Neural cell (in vitro differentiated cells): ENCODE data around the gene RHOBTB3. TPM values are rescaled to one million over a fixed set of nuclear protein-coding genes. Genes with fewer than 3 reads are reported as not detected.

ENCODE experiments used
- H2AFZ ChIP-seq: fragments of 200-600, 300-800 bp; sonication (generic), shearing (Covaris generic); 2 replicates; pipeline ENCODE4 v1.6.0; 2014; ENCODE audit warnings: low read depth, mild to moderate bottlenecking, antibody characterized with exemption, low read length, moderate library complexity
- H3F3A ChIP-seq: fragments of 200-600 bp; shearing (Covaris generic); 2 replicates; pipeline ENCODE4 v1.6.1; 2016; ENCODE audit warnings: mild to moderate bottlenecking, moderate library complexity, mixed read lengths, antibody characterized with exemption, low read length; ENCODE audit not compliant: insufficient read depth, poor library complexity, severe bottlenecking
- H3K27ac ChIP-seq: fragments of 200-600, 300-800 bp; sonication (generic), shearing (Covaris generic); 2 replicates; pipeline ENCODE4 v1.5.1; 2014; ENCODE audit warnings: mild to moderate bottlenecking, low read length, moderate library complexity
- H3K27me3 ChIP-seq: fragments of 300-800, 200-600 bp; sonication (generic), shearing (Covaris generic); 2 replicates; pipeline ENCODE4 v1.6.0; 2014; ENCODE audit warnings: mild to moderate bottlenecking, low read depth, low read length, moderate library complexity; ENCODE audit not compliant: insufficient read depth
- H3K36me3 ChIP-seq: fragments of 300-800, 200-600 bp; sonication (generic), shearing (Covaris generic); 2 replicates; pipeline ENCODE4 v1.5.1; 2014; ENCODE audit warnings: mild to moderate bottlenecking, antibody characterized with exemption, low read length, moderate library complexity; ENCODE audit not compliant: insufficient read depth
- H3K4me2 ChIP-seq: fragments of 300-800, 200-600 bp; sonication (generic), shearing (Covaris generic); 2 replicates; pipeline ENCODE4 v1.6.0; 2014; ENCODE audit warnings: mild to moderate bottlenecking, low read length
- H3K4me3 ChIP-seq: fragments of 300-800, 200-600 bp; sonication (generic), shearing (Covaris generic); 2 replicates; pipeline ENCODE4 v1.5.1; 2014; ENCODE audit warnings: mild to moderate bottlenecking, low read length, moderate library complexity
- H3K79me2 ChIP-seq: fragments of 200-600 bp; shearing (Covaris generic); replicated peaks from 2 replicates; pipeline ENCODE4 v1.6.0; 2014; ENCODE audit warnings: mild to moderate bottlenecking, low read length, moderate library complexity; ENCODE audit not compliant: insufficient read depth
- H3K9ac ChIP-seq: fragments of 300-800, 200-600 bp; sonication (generic), shearing (Covaris generic); 2 replicates; pipeline ENCODE4 v1.6.1; 2016; ENCODE audit warnings: mild to moderate bottlenecking, low read length, mixed read lengths
- H3K9me2 ChIP-seq: fragments of 200-600 bp; shearing (Covaris generic); 2 replicates; pipeline ENCODE4 v1.6.1; 2016; ENCODE audit warnings: mild to moderate bottlenecking, low read length, mixed read lengths; ENCODE audit not compliant: insufficient read depth
- H3K9me3 ChIP-seq: fragments of 200-600, 300-800 bp; sonication (generic), shearing (Covaris generic); 2 replicates; pipeline ENCODE4 v1.6.1; 2016; ENCODE audit warnings: mild to moderate bottlenecking, mixed run types, low read length, moderate library complexity, mixed read lengths
- H4K20me1 ChIP-seq: fragments of 200-600 bp; shearing (Covaris generic); 2 replicates; pipeline ENCODE4 v1.6.1; 2016; ENCODE audit warnings: mild to moderate bottlenecking, mixed run types; ENCODE audit not compliant: insufficient read depth
- EP300 ChIP-seq: fragments of 450-650 bp; conservative IDR thresholded peaks from 2 replicates; pipeline ENCODE4 v1.6.1; 2014; ENCODE audit warnings: antibody characterized with exemption, mild to moderate bottlenecking, moderate library complexity; ENCODE audit not compliant: poor library complexity, severe bottlenecking
- EZH2 ChIP-seq: fragments of 200-600, 300-800 bp; shearing (Covaris generic), sonication (generic); IDR thresholded peaks from 2 replicates; pipeline ENCODE4 v1.6.1; 2014; ENCODE audit warnings: antibody characterized with exemption, low read length, borderline replicate concordance, mild to moderate bottlenecking; ENCODE audit not compliant: insufficient read depth, poor library complexity, severe bottlenecking
- MXI1 ChIP-seq: fragments of 450-650 bp; conservative IDR thresholded peaks from 2 replicates; pipeline ENCODE4 v1.6.1; 2014; ENCODE audit warnings: antibody characterized with exemption, mild to moderate bottlenecking; ENCODE audit not compliant: poor library complexity, severe bottlenecking
- POLR2AphosphoS5 ChIP-seq: IDR thresholded peaks from 2 replicates; pipeline ENCODE4 v1.6.1; 2012
- RAD21 ChIP-seq: fragments of 450-650 bp; conservative IDR thresholded peaks from 2 replicates; pipeline ENCODE4 v1.6.1; 2014; ENCODE audit warnings: antibody characterized with exemption, mild to moderate bottlenecking, moderate library complexity
- SMC3 ChIP-seq: fragments of 450-650 bp; conservative IDR thresholded peaks from 2 replicates; pipeline ENCODE4 v1.6.1; 2014; ENCODE audit warnings: antibody characterized with exemption, mild to moderate bottlenecking, moderate library complexity; ENCODE audit not compliant: poor library complexity
- TAF1 ChIP-seq: IDR thresholded peaks from 2 replicates; pipeline ENCODE4 v1.6.1; 2012; ENCODE audit warnings: low read depth
- polyA plus RNA-seq: library from polyadenylated mRNA; depleted of rRNA; stranded (reverse); fragments of >200 nt; gene quantifications from 2 replicates; pipeline ENCODE4 v1.2.3, GENCODE V29; 2014
- TF ChIP-seq, protein P1 (sequence below): IDR thresholded peaks from 2 replicates; pipeline ENCODE4 v1.6.1; 2012; ENCODE audit warnings: borderline replicate concordance
- TF ChIP-seq, protein P2 (sequence below): fragments of 450-650 bp; IDR thresholded peaks from 2 replicates; pipeline ENCODE4 v1.5.1; 2014; ENCODE audit warnings: antibody characterized with exemption, mild to moderate bottlenecking, moderate library complexity; ENCODE audit not compliant: poor library complexity, severe bottlenecking

Gene RHOBTB3
- polyA plus RNA-seq, 1 donor from 2014 or later, result 99.4 TPM

GRCh38 chr5:95773335-95774059 is 42.4 kb downstream of the RHOBTB3 start:
- Histone ChIP-seq H3K4me3 (no peak overlapping the region), H3K9me3 (no peaks in the 10 kb centered on the region), H3K27me3 (no peaks in the 10 kb centered on the region), H3K9me2 (no peaks in the 10 kb centered on the region), H3F3A (no peaks in the 10 kb centered on the region), H3K36me3 (peaks cover 11% of the 10 kb centered on the region), H3K9ac (no peak overlapping the region), H3K79me2 (no peaks in the 10 kb centered on the region), H3K4me2 (no peak overlapping the region), H4K20me1 (no peaks in the 10 kb centered on the region), H2AFZ (no peak overlapping the region), H3K27ac (no peak overlapping the region)
- TF ChIP-seq POLR2AphosphoS5 (no peak), MXI1 (no peak), EZH2 (no peak), EP300 (no peak), RAD21 (no peak), SMC3 (no peak)
- TF ChIP-seq, protein P1, sequence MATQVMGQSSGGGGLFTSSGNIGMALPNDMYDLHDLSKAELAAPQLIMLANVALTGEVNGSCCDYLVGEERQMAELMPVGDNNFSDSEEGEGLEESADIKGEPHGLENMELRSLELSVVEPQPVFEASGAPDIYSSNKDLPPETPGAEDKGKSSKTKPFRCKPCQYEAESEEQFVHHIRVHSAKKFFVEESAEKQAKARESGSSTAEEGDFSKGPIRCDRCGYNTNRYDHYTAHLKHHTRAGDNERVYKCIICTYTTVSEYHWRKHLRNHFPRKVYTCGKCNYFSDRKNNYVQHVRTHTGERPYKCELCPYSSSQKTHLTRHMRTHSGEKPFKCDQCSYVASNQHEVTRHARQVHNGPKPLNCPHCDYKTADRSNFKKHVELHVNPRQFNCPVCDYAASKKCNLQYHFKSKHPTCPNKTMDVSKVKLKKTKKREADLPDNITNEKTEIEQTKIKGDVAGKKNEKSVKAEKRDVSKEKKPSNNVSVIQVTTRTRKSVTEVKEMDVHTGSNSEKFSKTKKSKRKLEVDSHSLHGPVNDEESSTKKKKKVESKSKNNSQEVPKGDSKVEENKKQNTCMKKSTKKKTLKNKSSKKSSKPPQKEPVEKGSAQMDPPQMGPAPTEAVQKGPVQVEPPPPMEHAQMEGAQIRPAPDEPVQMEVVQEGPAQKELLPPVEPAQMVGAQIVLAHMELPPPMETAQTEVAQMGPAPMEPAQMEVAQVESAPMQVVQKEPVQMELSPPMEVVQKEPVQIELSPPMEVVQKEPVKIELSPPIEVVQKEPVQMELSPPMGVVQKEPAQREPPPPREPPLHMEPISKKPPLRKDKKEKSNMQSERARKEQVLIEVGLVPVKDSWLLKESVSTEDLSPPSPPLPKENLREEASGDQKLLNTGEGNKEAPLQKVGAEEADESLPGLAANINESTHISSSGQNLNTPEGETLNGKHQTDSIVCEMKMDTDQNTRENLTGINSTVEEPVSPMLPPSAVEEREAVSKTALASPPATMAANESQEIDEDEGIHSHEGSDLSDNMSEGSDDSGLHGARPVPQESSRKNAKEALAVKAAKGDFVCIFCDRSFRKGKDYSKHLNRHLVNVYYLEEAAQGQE, result no peak
- TF ChIP-seq, protein P2, sequence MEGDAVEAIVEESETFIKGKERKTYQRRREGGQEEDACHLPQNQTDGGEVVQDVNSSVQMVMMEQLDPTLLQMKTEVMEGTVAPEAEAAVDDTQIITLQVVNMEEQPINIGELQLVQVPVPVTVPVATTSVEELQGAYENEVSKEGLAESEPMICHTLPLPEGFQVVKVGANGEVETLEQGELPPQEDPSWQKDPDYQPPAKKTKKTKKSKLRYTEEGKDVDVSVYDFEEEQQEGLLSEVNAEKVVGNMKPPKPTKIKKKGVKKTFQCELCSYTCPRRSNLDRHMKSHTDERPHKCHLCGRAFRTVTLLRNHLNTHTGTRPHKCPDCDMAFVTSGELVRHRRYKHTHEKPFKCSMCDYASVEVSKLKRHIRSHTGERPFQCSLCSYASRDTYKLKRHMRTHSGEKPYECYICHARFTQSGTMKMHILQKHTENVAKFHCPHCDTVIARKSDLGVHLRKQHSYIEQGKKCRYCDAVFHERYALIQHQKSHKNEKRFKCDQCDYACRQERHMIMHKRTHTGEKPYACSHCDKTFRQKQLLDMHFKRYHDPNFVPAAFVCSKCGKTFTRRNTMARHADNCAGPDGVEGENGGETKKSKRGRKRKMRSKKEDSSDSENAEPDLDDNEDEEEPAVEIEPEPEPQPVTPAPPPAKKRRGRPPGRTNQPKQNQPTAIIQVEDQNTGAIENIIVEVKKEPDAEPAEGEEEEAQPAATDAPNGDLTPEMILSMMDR, result no peak

- Histone ChIP-seq H3K79me2 (no peaks in the 10 kb centered on the region), H3K27ac (no peak overlapping the region), H4K20me1 (no peaks in the 10 kb centered on the region), H3K27me3 (no peaks in the 10 kb centered on the region), H3K4me3 (no peak overlapping the region), H2AFZ (no peak overlapping the region), H3K9ac (no peak overlapping the region), H3K4me2 (no peak overlapping the region), H3K9me2 (no peaks in the 10 kb centered on the region), H3K9me3 (no peaks in the 10 kb centered on the region), H3F3A (no peaks in the 10 kb centered on the region), H3K36me3 (no peaks in the 10 kb centered on the region)
- no peak for TF ChIP-seq MXI1
- TF ChIP-seq EZH2, result no peak
- TF ChIP-seq POLR2AphosphoS5, result no peak
- no peak for TF ChIP-seq EP300
- no peak for TF ChIP-seq RAD21
- TF ChIP-seq, protein P1, result no peak
- TF ChIP-seq SMC3, result no peak
- TF ChIP-seq, protein P2, result no peak
- no peak for TF ChIP-seq TAF1
Measured at GRCh38 chr5:95777441-95777840, 46.3 kb downstream of the RHOBTB3 start.
